Measurements from ENCODE around the gene ERC2.

- TF ChIP-seq CTCF (IDR thresholded peaks at IDR 0.05; ENCODE audit: insufficient read depth, low read depth, low read length) (no peak), EZH2 (IDR thresholded peaks at IDR 0.05; ENCODE audit: insufficient read depth, low read length) (no peak)
Measured at GRCh38 chr3:55487381-55488241, 980.7 kb downstream of the ERC2 start.

Data from astrocyte (in vitro differentiated cells and primary cell).